HG02571 (cell line): ENCODE measurements around the gene EIF5B.
"Not testable (repeated sequence)": the region's sequence is repeated elsewhere in the genome, so short reads cannot be mapped to it uniquely, and the experiment has no call there.

ENCODE experiments used
- ATAC-seq: cut with Tn5 transposase; IDR thresholded peaks from one replicate; pipeline ENCODE4 v1.9.1; 2021; ENCODE audit warnings: mild to moderate bottlenecking, moderate library complexity; ENCODE audit not compliant: unreplicated experiment

EIF5B gene

GRCh38 chr2:99356853-99357252 is 19.7 kb downstream of the EIF5B start:
- ATAC-seq = no peak

- ATAC-seq = no peak
Measured at GRCh38 chr2:99365661-99366060, 28.5 kb downstream of the EIF5B start.

- ATAC-seq = not testable (repeated sequence)
Measured at GRCh38 chr2:99368854-99369253, 31.7 kb downstream of the EIF5B start.

- ATAC-seq = no peak
Measured at GRCh38 chr2:99373144-99373543, 36.0 kb downstream of the EIF5B start.

- ATAC-seq = no peak
Measured at GRCh38 chr2:99374747-99375146, 37.6 kb downstream of the EIF5B start.

- ATAC-seq = no peak
Measured at GRCh38 chr2:99376254-99376864, 39.2 kb downstream of the EIF5B start.

- no peak for ATAC-seq
Measured at GRCh38 chr2:99377879-99378278, 40.7 kb downstream of the EIF5B start.

GRCh38 chr2:99380376-99381010 is 43.3 kb downstream of the EIF5B start:
- ATAC-seq = no peak

GRCh38 chr2:99382143-99382542 is 45.0 kb downstream of the EIF5B start:
- no peak for ATAC-seq

- ATAC-seq = no peak
Measured at GRCh38 chr2:99386011-99386410, 48.8 kb downstream of the EIF5B start.

- ATAC-seq = no peak
Measured at GRCh38 chr2:99388892-99389291, 51.7 kb downstream of the EIF5B start.

GRCh38 chr2:99389371-99389770 is 52.2 kb downstream of the EIF5B start:
- ATAC-seq = no peak

GRCh38 chr2:99389946-99390345 is 52.8 kb downstream of the EIF5B start:
- ATAC-seq = no peak

GRCh38 chr2:99395589-99396130 is 58.5 kb downstream of the EIF5B start:
- no peak for ATAC-seq

- no peak for ATAC-seq
Measured at GRCh38 chr2:99397266-99397920, 60.2 kb downstream of the EIF5B start.

GRCh38 chr2:99398303-99398702 is 61.1 kb downstream of the EIF5B start:
- no peak for ATAC-seq

- no peak for ATAC-seq
Measured at GRCh38 chr2:99399063-99399462, 61.9 kb downstream of the EIF5B start.

- ATAC-seq = no peak
Measured at GRCh38 chr2:99399795-99400194, 62.6 kb downstream of the EIF5B start.

GRCh38 chr2:99401841-99402240 is 64.7 kb downstream of the EIF5B start:
- ATAC-seq = no peak

- no peak for ATAC-seq
Measured at GRCh38 chr2:99403084-99403483, 65.9 kb downstream of the EIF5B start.

GRCh38 chr2:99403524-99403923 is 66.3 kb downstream of the EIF5B start:
- ATAC-seq = no peak
